ENCODE measurements around the gene BSPRY.
"Not testable (repeated sequence)": the region's sequence is repeated elsewhere in the genome, so short reads cannot be mapped to it uniquely, and the experiment has no call there.

- TF ChIP-seq CTCF (IDR thresholded peaks at IDR 0.05; ENCODE audit: borderline replicate concordance, extremely low read depth, low read length, poor library complexity, severe bottlenecking); EZH2 (IDR thresholded peaks at IDR 0.05; ENCODE audit: borderline replicate concordance, low read depth, low read length, severe bottlenecking): not testable (repeated sequence)
Measured at GRCh38 chr9:113365652-113366051, 16.3 kb downstream of the BSPRY start.

Data from DND-41 (cell line).